ENCODE results near the gene ADM.
A peak's percentile ranks its signal among the peaks of the same experiment; 100 is the strongest.

Gene ADM

DNA sequence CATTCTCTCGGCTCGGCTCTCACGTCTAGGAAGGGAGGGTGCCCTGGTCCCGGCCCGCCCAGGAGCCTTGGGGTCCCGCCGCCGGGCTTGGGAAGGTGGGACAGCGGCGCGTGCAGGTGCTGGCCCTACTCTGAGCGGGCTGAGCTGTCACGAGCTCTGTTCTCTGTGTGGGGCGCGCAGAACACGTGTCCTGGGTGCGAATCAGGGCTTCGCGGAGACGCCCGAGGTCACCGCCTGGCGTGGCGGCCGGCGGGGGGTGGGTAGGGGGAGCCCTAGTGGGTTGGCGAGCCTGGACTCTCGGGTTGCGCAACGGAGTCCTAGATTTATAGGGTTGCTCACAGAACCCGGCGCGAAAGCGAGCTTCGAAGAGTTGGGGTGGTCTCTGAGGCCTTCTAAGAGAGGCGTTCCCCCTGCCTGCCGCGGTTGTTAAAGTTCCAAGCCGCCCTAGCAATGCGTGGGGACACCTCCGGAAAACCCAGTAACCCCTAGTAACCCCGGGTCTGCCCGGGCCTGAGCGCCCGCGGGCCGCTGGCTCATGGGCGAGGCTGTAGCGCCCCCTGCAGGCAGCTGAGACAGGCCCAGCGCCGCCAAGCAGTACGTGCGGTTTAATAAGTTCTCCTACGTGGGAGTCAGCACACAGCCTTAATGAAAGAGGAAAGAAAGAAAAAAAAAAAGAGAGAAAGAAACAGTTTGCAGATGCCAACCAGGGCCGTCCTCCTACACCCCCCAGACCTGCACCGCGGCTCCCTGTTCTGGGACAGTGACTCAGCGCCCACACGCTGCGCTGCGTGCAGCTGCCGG is 2.7 kb downstream of the ADM start:
- ATAC-seq (replicated peaks; ENCODE audit: extremely low read depth, poor library complexity, severe bottlenecking), result peak; percentile 72
- H3K4me1 Mint-ChIP-seq, result peaks cover 57% of the 10 kb centered on the region
- H3K27ac Mint-ChIP-seq (ENCODE audit: low read depth), result peak overlapping the region; percentile 61
- no peaks in the 10 kb centered on the region for H3K9me3 Mint-ChIP-seq
- peaks cover 76% of the 10 kb centered on the region for H3K27me3 Mint-ChIP-seq
- H3K36me3 Mint-ChIP-seq (ENCODE audit: insufficient read depth), result peaks cover 12% of the 10 kb centered on the region
- H3K4me3 Mint-ChIP-seq, result peak overlapping the region; percentile 96
- peak; percentile 75 to 81 for DNase-seq (ENCODE audit: low spot score in 2 of 2)

DNA sequence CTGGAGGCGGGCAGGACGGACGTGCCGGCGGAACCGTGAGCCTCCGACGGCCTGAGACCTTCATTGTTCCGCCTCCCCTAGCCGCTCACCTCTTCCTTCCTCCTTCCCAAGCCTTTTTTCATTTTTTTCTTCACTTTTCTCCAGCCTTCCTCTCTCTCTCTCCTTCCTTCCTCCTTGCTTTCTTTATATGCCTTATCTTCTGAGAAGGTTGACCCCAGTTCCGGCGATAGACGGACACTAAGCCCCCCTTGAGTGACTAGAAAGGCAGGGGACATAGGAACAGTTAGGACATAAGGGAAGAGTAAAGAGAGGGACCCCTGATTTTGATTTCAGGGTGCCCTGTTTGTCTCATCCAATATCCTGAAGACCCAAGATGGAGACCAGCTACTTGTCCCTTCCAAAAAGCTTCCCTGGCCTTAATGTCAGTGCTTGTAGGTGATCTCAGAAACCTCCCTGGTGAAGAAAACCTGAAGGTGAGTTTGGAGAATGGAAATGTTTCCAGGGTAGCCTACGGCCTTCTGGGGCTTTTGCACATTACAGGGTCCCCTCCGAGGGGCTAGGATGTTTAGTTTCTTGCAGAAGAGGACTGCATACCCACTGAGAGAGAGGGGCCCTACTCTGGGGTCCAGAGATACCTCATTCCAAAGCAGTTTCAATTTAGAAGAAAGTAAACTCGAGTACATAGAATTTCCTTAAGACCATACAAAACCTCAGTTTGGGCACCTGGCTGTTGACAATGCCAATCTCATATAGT is 3.5 kb downstream of the ADM start:
- peaks cover 50% of the 10 kb centered on the region for H3K4me1 Mint-ChIP-seq
- peak overlapping the region; percentile 96 for H3K4me3 Mint-ChIP-seq
- H3K27me3 Mint-ChIP-seq, result peaks cover 77% of the 10 kb centered on the region
- H3K27ac Mint-ChIP-seq (ENCODE audit: low read depth), result no peak overlapping the region
- no peak for ATAC-seq (replicated peaks; ENCODE audit: extremely low read depth, poor library complexity, severe bottlenecking)
- peaks cover 8% of the 10 kb centered on the region for H3K36me3 Mint-ChIP-seq (ENCODE audit: insufficient read depth)
- H3K9me3 Mint-ChIP-seq, result no peaks in the 10 kb centered on the region
- DNase-seq (ENCODE audit: low spot score in 2 of 2), result no peak

GRCh38 chr11:10309163-10310093 is 4.6 kb downstream of the ADM start:
- no peak overlapping the region for H3K4me3 Mint-ChIP-seq
- H3K27ac Mint-ChIP-seq (ENCODE audit: low read depth), result no peak overlapping the region
- H3K4me1 Mint-ChIP-seq, result peaks cover 40% of the 10 kb centered on the region
- peaks cover 77% of the 10 kb centered on the region for H3K27me3 Mint-ChIP-seq
- DNase-seq (ENCODE audit: low spot score in 2 of 2), result no peak
- peaks cover 8% of the 10 kb centered on the region for H3K36me3 Mint-ChIP-seq (ENCODE audit: insufficient read depth)
- H3K9me3 Mint-ChIP-seq, result no peaks in the 10 kb centered on the region
- ATAC-seq (replicated peaks; ENCODE audit: extremely low read depth, poor library complexity, severe bottlenecking), result no peak

DNA sequence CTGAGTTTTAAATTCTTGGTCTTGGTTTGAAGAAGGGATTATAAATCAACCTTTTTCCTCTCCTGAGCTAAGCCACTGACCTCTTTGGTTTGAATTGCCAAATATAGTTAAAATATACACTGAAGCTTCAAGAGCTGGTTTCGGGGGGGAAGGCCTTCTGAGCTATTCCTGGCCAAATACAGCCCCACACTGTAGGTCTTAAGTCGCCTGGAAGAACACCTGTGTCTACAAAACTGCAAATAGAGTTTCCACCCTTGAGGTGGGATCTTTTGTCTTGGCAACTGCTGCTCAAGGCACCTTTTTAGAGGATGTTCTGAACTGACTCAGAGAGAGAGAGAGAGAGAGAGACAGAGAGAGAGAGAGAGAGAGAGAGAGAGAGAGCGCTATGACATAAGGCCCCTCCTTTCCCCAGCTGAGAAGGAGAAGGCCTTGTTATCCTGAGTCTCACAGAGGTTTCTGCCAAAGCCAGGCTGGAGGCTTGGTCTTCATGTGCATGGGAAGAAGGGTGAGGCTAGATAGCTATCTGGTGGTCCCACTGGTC is 5.5 kb downstream of the ADM start:
- H3K4me3 Mint-ChIP-seq, result no peak overlapping the region
- H3K27me3 Mint-ChIP-seq, result peaks cover 73% of the 10 kb centered on the region
- peaks cover 31% of the 10 kb centered on the region for H3K4me1 Mint-ChIP-seq
- no peaks in the 10 kb centered on the region for H3K9me3 Mint-ChIP-seq
- no peak overlapping the region for H3K27ac Mint-ChIP-seq (ENCODE audit: low read depth)
- H3K36me3 Mint-ChIP-seq (ENCODE audit: insufficient read depth), result peaks cover 4% of the 10 kb centered on the region
- no peak for DNase-seq (ENCODE audit: low spot score in 2 of 2)
- no peak for ATAC-seq (replicated peaks; ENCODE audit: extremely low read depth, poor library complexity, severe bottlenecking)

GRCh38 chr11:10311802-10312201 is 6.9 kb downstream of the ADM start:
- Mint-ChIP-seq H3K4me1 (peaks cover 17% of the 10 kb centered on the region), H3K9me3 (no peaks in the 10 kb centered on the region), H3K27ac (ENCODE audit: low read depth) (no peak overlapping the region), H3K36me3 (ENCODE audit: insufficient read depth) (peaks cover 3% of the 10 kb centered on the region), H3K27me3 (peaks cover 67% of the 10 kb centered on the region), H3K4me3 (no peak overlapping the region)
- no peak for ATAC-seq (replicated peaks; ENCODE audit: extremely low read depth, poor library complexity, severe bottlenecking)
- no peak for DNase-seq (ENCODE audit: low spot score in 2 of 2)

GRCh38 chr11:10314199-10315072 is 9.6 kb downstream of the ADM start:
- Mint-ChIP-seq H3K27ac (ENCODE audit: low read depth) (no peak overlapping the region), H3K9me3 (no peaks in the 10 kb centered on the region), H3K4me3 (no peak overlapping the region), H3K36me3 (ENCODE audit: insufficient read depth) (no peaks in the 10 kb centered on the region), H3K27me3 (peaks cover 50% of the 10 kb centered on the region), H3K4me1 (no peaks in the 10 kb centered on the region)
- no peak for DNase-seq (ENCODE audit: low spot score in 2 of 2)
- ATAC-seq (replicated peaks; ENCODE audit: extremely low read depth, poor library complexity, severe bottlenecking), result peak; percentile 64

GRCh38 chr11:10315083-10315482 is 10.2 kb downstream of the ADM start:
- Mint-ChIP-seq H3K36me3 (ENCODE audit: insufficient read depth) (no peaks in the 10 kb centered on the region), H3K4me1 (no peaks in the 10 kb centered on the region), H3K27me3 (peaks cover 44% of the 10 kb centered on the region), H3K4me3 (no peak overlapping the region), H3K9me3 (no peaks in the 10 kb centered on the region), H3K27ac (ENCODE audit: low read depth) (no peak overlapping the region)
- DNase-seq (ENCODE audit: low spot score in 2 of 2) (no peak), ATAC-seq (replicated peaks; ENCODE audit: extremely low read depth, poor library complexity, severe bottlenecking) (no peak)

GRCh38 chr11:10317151-10317755 is 12.4 kb downstream of the ADM start:
- no peak for ATAC-seq (replicated peaks; ENCODE audit: extremely low read depth, poor library complexity, severe bottlenecking)
- DNase-seq (ENCODE audit: low spot score in 2 of 2), result no peak
- peak overlapping the region; percentile 27 for H3K27ac Mint-ChIP-seq (ENCODE audit: low read depth)
- H3K9me3 Mint-ChIP-seq, result no peaks in the 10 kb centered on the region
- H3K36me3 Mint-ChIP-seq (ENCODE audit: insufficient read depth), result no peaks in the 10 kb centered on the region
- no peak overlapping the region for H3K4me3 Mint-ChIP-seq
- peaks cover 22% of the 10 kb centered on the region for H3K27me3 Mint-ChIP-seq
- no peaks in the 10 kb centered on the region for H3K4me1 Mint-ChIP-seq

GRCh38 chr11:10317776-10318526 is 13.1 kb downstream of the ADM start:
- Mint-ChIP-seq H3K27ac (ENCODE audit: low read depth) (no peak overlapping the region), H3K9me3 (no peaks in the 10 kb centered on the region), H3K4me1 (no peaks in the 10 kb centered on the region), H3K36me3 (ENCODE audit: insufficient read depth) (no peaks in the 10 kb centered on the region), H3K4me3 (no peak overlapping the region), H3K27me3 (peaks cover 22% of the 10 kb centered on the region)
- DNase-seq (ENCODE audit: low spot score in 2 of 2), result no peak
- no peak for ATAC-seq (replicated peaks; ENCODE audit: extremely low read depth, poor library complexity, severe bottlenecking)

DNA sequence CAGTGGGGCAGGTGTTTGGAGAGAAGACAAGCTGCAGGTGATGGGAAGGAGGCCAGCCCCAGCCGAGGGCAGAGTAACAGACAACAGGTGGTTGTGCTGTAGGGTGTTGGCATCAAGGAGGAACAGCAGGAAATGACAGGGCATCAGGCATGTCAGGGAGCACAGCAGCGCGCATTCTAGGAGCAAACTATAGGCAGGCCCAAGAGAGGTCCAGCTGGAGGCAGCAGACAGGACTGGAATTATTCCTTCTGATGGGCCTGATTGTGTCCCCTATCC is 13.6 kb downstream of the ADM start:
- no peaks in the 10 kb centered on the region for H3K9me3 Mint-ChIP-seq
- no peak overlapping the region for H3K4me3 Mint-ChIP-seq
- peaks cover 27% of the 10 kb centered on the region for H3K27me3 Mint-ChIP-seq
- no peak overlapping the region for H3K27ac Mint-ChIP-seq (ENCODE audit: low read depth)
- DNase-seq (ENCODE audit: low spot score in 2 of 2) (no peak), ATAC-seq (replicated peaks; ENCODE audit: extremely low read depth, poor library complexity, severe bottlenecking) (no peak)
- H3K4me1 Mint-ChIP-seq, result no peaks in the 10 kb centered on the region
- H3K36me3 Mint-ChIP-seq (ENCODE audit: insufficient read depth), result no peaks in the 10 kb centered on the region

Data from central memory CD8-positive, alpha-beta T cell (primary cell).